ENCODE measurements around the gene ARHGAP19. TPM values are rescaled to one million over a fixed set of nuclear protein-coding genes. Genes with fewer than 3 reads are reported as not detected.

Gene ARHGAP19
- total and polyA plus RNA-seq, 9 of the 15 experiments (the other 6 are each of a cell fraction or from before 2014, with no cell fraction given): 14.8 to 49.5 (median 26.8) TPM

DNA sequence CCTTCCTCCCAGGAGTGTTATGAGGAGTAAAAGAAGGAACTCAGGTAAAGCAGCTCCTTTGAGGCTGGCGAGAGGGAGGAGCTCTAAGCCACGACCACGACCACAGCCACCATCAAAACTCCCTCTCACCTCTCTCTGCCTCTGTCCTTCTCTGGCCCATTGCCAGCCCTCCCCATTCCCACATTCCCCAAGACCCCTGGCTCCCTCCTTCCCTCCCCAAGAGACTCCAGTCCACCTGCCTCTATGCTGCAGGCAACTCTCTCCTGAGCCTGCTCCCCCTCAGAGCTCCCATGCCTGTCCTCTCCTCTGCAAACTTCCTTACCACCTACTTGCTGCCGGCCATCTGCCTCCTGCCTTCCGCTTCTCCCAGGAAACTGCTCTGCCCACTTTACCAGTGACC, 116.2 kb downstream of the ARHGAP19 start:
- FAIRE-seq (no peak), ATAC-seq (no peak), DNase-seq (ENCODE audit: extremely low read depth in 1 of 4, low spot score in 3 of 4) (no peak)
- ChIA-PET CTCF (ENCODE audit: low intra/inter-chr PET ratio) (no interaction called here), POLR2A (interaction anchor here (1.5 kb wide), 1 partner anchor 12 kb away, joined by 4 read pairs; no protein-coding TSS in a partner anchor)
- peaks cover 0 to 4% of the 10 kb centered on the region in 2 experiments; a peak in 2 of 5 replicates for H3K4me1 ChIP-seq (replicated peaks in 1 of 2; ENCODE audit: control insufficient read depth in 2 of 2, insufficient read depth in 2 of 2, low read length in 2 of 2)
- H3K79me2 ChIP-seq (ENCODE audit: control insufficient read depth, insufficient read depth, low read length): no peaks in the 10 kb centered on the region
- no peaks in the 10 kb centered on the region for H3K36me3 ChIP-seq (ENCODE audit: control insufficient read depth, insufficient read depth, low read length)
- intact Hi-C loops (cut with micrococcal nuclease) (no loop called here), in situ Hi-C loops (cut with MboI) (no loop called here)
- H3K9ac ChIP-seq (ENCODE audit: insufficient read depth in 1 of 2, low read depth in 2 of 2, low read length in 2 of 2): no peak overlapping the region
- H3K27ac ChIP-seq (ENCODE audit: extremely low read depth, low read depth, low read length): no peak overlapping the region
- BruUV-seq (replicated peaks): no TSS peak
- no peak overlapping the region for H3K4me2 ChIP-seq (ENCODE audit: insufficient read depth, low read length)
- no peaks in the 10 kb centered on the region for H3K9me1 ChIP-seq (ENCODE audit: control insufficient read depth, insufficient read depth, low read length)
- no peaks in the 10 kb centered on the region for H3K9me3 ChIP-seq (replicated peaks; ENCODE audit: control insufficient read depth, insufficient read depth, low read depth, low read length)
- H4K20me1 ChIP-seq (replicated peaks; ENCODE audit: control insufficient read depth, insufficient read depth, low read length): no peaks in the 10 kb centered on the region
- H2AFZ ChIP-seq (ENCODE audit: low read depth, low read length): no peak overlapping the region
- 0% methylated on average over 2 of the region's 5 CpGs for WGBS (ENCODE audit: insufficient coverage, low coverage, missing lambda C conversion rate)
- H3K27me3 ChIP-seq (ENCODE audit: control insufficient read depth in 2 of 2, insufficient read depth in 2 of 2, low read length in 2 of 2): peaks cover 16 to 47% of the 10 kb centered on the region in 2 experiments; a peak in 3 of 5 replicates
- peak; percentile 37; the same call in 1 of the 2 replicates for TF ChIP-seq NFIC (IDR thresholded peaks at IDR 0.05)
- no peak for TF ChIP-seq RHOXF2B (CRISPR knock-in tag; conservative IDR thresholded peaks at IDR 0.05)
- H3K4me3 ChIP-seq: no peak overlapping the region

DNA sequence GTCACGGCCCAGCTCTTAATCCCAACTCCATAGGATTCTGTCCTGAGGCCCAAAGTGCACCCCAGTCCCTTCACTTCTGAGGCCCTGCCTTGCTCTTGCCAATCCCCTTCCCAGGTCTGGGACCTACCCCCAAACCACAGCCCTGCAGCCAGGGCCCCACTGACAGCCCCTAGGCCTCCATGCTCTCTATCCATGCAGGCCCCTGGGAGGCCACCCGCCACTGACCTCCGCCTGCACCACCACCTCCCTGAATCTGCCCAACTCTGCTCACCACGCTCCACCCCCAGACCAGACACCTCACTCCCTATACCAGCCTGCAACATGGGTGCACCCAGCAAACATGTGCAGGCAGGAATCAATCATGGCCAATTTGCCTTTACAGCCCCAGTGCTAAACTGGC, 116.9 kb downstream of the ARHGAP19 start:
- Histone ChIP-seq H2AFZ (ENCODE audit: low read depth, low read length) (no peak overlapping the region), H3K36me3 (ENCODE audit: control insufficient read depth, insufficient read depth, low read length) (no peaks in the 10 kb centered on the region), H3K27ac (ENCODE audit: extremely low read depth, low read depth, low read length) (no peak overlapping the region), H3K4me3 (no peak overlapping the region), H3K4me1 (replicated peaks in 1 of 2; ENCODE audit: control insufficient read depth in 2 of 2, insufficient read depth in 2 of 2, low read length in 2 of 2) (peaks cover 0 to 4% of the 10 kb centered on the region in 2 experiments; a peak in 2 of 5 replicates), H3K9ac (ENCODE audit: insufficient read depth in 1 of 2, low read depth in 2 of 2, low read length in 2 of 2) (no peak overlapping the region), H3K27me3 (ENCODE audit: control insufficient read depth in 2 of 2, insufficient read depth in 2 of 2, low read length in 2 of 2) (peaks cover 16 to 43% of the 10 kb centered on the region in 2 experiments; a peak in 3 of 5 replicates), H3K4me2 (ENCODE audit: insufficient read depth, low read length) (no peak overlapping the region), H4K20me1 (replicated peaks; ENCODE audit: control insufficient read depth, insufficient read depth, low read length) (no peaks in the 10 kb centered on the region), H3K79me2 (ENCODE audit: control insufficient read depth, insufficient read depth, low read length) (no peaks in the 10 kb centered on the region), H3K9me3 (replicated peaks; ENCODE audit: control insufficient read depth, insufficient read depth, low read depth, low read length) (no peaks in the 10 kb centered on the region), H3K9me1 (ENCODE audit: control insufficient read depth, insufficient read depth, low read length) (no peaks in the 10 kb centered on the region)
- FAIRE-seq (no peak), DNase-seq (ENCODE audit: extremely low read depth in 1 of 4, low spot score in 3 of 4) (no peak), ATAC-seq (no peak)
- BruUV-seq (replicated peaks): no TSS peak
- POLR2A ChIA-PET: no interaction called here
- in situ Hi-C loops (cut with MboI): no loop called here
- TF ChIP-seq, protein P1, sequence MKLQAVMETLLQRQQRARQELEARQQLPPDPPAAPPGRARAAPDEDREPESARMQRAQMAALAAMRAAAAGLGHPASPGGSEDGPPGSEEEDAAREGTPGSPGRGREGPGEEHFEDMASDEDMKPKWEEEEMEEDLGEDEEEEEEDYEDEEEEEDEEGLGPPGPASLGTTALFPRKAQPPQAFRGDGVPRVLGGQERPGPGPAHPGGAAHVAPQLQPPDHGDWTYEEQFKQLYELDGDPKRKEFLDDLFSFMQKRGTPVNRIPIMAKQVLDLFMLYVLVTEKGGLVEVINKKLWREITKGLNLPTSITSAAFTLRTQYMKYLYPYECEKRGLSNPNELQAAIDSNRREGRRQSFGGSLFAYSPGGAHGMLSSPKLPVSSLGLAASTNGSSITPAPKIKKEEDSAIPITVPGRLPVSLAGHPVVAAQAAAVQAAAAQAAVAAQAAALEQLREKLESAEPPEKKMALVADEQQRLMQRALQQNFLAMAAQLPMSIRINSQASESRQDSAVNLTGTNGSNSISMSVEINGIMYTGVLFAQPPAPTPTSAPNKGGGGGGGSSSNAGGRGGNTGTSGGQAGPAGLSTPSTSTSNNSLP (IDR thresholded peaks at IDR 0.05; ENCODE audit: borderline replicate concordance, low read depth, low read length): no peak
- TF ChIP-seq SMAD3 (CRISPR knock-in tag; conservative IDR thresholded peaks at IDR 0.05) (no peak), RFX5 (IDR thresholded peaks at IDR 0.05; ENCODE audit: low read depth, low read length) (no peak), ZFX (CRISPR knock-in tag; IDR thresholded peaks at IDR 0.05) (no peak), THRAP3 (IDR thresholded peaks at IDR 0.05; ENCODE audit: borderline replicate concordance) (no peak), POLR2AphosphoS5 (IDR thresholded peaks at IDR 0.05; ENCODE audit: control insufficient read depth, insufficient read depth, low read depth, low read length) (no peak), ZNF174 (CRISPR knock-in tag; IDR thresholded peaks at IDR 0.05) (no peak), EGR1 (conservative IDR thresholded peaks at IDR 0.05) (no peak)
- TF ChIP-seq, protein P2, sequence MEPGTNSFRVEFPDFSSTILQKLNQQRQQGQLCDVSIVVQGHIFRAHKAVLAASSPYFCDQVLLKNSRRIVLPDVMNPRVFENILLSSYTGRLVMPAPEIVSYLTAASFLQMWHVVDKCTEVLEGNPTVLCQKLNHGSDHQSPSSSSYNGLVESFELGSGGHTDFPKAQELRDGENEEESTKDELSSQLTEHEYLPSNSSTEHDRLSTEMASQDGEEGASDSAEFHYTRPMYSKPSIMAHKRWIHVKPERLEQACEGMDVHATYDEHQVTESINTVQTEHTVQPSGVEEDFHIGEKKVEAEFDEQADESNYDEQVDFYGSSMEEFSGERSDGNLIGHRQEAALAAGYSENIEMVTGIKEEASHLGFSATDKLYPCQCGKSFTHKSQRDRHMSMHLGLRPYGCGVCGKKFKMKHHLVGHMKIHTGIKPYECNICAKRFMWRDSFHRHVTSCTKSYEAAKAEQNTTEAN (CRISPR knock-in tag; IDR thresholded peaks at IDR 0.05): no peak
- intact Hi-C loops (cut with micrococcal nuclease): no loop called here
- WGBS (ENCODE audit: insufficient coverage, low coverage, missing lambda C conversion rate): 0% methylated on average over 3 of the region's 4 CpGs
- CTCF ChIA-PET (ENCODE audit: low intra/inter-chr PET ratio): no interaction called here

Measured in K562 (cell line).